GM20431 (cell line): ENCODE results near the gene CKB.
"Not testable (repeated sequence)": the region's sequence is repeated elsewhere in the genome, so short reads cannot be mapped to it uniquely, and the experiment has no call there.

ENCODE experiments used
- in situ Hi-C: fragments of 300-500 bp; cut with MseI, MboI; formaldehyde crosslinking; loops from one replicate; pipeline ENCODE4 v1.15.0; 2020; ENCODE audit warnings: low sequenced_read_pairs; ENCODE audit not compliant: unreplicated experiment

The CKB gene

GRCh38 chr14:103528587-103529382 lies 6.2 kb upstream of the CKB start, which contains the start of gene TRMT61A:
TSS of gene TRMT61A (plus strand) at chr14:103529196. CDS start at chr14:103529979, 783 bp downstream.
- in situ Hi-C loops: no loop called here

DNA sequence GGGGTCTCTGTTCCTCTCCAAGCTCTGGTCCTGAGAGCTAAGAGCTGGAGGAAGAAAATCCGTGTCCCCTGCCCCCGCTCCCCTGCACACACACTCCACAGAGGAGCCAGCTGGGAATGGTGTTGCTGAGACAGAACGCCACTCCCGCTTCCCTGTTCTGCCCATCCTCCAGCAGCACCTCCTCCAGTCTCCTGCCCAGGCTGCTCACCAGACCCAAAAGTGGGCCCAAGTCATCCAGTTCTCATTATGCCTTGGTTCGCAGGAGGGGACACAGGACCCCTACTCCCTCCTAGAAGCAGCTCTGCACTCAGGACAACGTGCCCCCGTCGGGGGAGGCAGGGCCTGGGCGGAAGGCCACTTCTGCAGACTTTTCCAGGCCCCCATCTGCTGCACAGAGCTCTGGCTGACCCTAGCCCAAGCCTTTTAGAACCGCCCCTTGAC lies 5.5 kb upstream of the CKB start:
- in situ Hi-C loops: no loop called here

DNA sequence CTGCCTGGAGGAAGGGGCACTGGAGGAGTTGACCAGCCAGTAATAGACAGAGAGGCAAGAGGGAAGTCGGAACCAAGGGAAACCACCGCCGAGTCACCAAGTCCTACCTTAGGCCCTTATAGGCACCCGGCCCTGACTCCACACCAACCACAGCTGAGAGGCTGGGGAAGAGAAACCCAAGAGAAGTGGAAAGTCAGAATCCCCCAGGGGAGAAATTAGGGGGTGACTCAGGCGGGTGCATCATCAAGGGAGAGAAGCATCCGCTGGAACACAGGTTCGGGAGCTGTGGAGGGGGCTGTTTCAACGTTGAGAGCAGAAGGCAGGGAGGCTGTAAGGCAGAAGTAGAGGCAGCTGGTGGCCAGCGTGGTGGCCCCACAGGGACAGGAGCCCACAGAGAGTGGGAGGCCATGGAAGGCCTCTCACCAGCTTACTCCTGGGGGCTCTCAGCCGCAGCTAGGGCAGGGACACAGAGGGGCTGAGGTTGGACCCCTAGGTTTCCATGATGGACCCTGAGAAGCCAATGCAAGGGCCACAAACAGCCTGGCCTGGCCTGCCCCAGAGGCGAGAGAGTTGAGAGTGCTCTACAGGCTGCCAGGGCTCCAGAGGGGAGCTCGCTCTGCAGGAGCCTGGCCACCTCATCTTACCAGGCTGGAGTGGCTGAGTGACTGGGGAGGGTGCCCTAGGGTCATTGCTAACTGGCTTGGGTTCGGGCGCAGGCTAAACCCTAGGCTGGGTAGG lies 4.9 kb upstream of the CKB start:
- in situ Hi-C loops: no loop called here

GRCh38 chr14:103526914-103527248 lies 4.3 kb upstream of the CKB start:
- in situ Hi-C loops: no loop called here

GRCh38 chr14:103526247-103526913 lies 3.8 kb upstream of the CKB start:
- in situ Hi-C loops: no loop called here

GRCh38 chr14:103525430-103526246 lies 3.0 kb upstream of the CKB start:
- in situ Hi-C loops: not testable (repeated sequence)

DNA sequence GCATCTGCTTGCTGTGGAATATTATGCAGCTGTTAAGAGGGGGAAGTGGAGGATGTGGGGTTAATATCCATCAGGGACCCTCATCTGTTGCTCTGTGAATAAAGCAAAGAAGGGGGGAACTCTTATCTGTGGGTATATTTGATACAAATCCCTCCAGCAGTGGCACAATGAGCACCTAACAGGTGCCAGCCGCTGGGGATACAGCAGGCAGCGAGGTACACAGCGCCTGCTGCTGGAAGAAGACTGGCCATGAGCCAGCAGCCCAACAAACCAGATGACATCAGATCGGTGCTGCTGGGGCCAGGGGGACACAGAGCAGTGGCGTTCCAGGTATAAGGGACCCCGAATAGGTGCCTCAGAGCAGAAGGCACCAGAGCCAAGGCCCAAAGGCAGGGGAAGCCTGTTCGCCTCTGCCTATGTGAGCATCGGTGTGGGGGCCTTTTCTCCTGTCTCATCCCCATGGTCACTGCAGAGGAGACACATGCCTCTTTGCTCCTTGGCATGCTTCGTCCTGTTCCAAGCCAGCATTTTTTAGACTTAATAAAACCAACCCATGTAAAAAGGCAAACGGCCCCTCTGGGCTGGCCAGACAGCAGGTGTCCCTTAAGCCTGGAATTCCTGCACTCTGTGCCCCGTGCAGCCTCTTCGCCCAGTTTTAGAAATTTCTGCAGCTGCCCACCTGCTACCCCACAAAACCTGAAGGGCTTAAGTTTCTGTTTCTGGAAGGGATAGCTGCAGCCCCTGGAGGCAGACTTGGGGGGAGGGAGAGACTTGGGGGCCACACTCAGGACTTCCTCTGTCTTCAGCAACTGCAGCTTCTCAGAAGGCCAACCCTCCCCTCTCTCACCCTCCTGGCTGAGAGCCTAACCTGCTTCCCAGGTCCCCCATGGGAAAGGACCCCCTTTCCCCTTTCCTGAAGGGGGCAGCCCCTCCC lies 1.6 kb upstream of the CKB start:
- in situ Hi-C loops: no loop called here

GRCh38 chr14:103523575-103523954 lies 935 bp upstream of the CKB start:
- in situ Hi-C loops: no loop called here

DNA sequence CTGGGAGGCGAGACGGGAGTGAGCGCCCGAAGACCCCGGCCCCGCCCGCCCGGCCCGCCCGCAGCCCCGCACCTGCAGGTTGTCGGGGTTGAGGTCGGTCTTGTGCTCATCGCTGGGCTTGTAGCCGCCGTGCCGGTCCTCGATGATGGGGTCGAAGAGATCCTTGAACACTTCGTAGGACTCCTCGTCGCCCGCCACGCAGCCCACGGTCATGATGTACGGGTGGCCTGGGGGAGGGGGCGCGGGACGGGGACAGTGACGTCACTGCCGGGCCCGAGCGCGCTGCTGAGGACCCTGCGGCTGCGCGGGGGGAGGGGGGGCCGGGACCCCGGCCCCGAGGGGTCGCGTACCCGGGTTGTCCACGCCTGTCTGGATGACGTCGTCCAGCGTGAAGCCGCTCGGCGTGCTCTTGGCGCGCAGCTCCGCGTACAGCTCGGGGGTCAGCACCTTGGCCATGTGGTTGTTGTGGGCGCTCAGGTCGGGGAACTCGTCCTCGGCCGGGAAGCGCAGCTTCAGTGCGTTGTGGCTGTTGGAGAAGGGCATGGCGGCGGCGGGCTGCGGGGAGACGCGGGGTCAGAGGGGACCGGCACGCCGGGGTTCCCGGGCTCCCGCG lies 573 bp downstream of the CKB start:
- in situ Hi-C loops: no loop called here

- in situ Hi-C loops: no loop called here
These were observed 1.1 kb downstream of the CKB start for GRCh38 chr14:103521438-103521950.

- in situ Hi-C loops: no loop called here
These were observed 1.8 kb downstream of the CKB start for GRCh38 chr14:103520657-103521437.

DNA sequence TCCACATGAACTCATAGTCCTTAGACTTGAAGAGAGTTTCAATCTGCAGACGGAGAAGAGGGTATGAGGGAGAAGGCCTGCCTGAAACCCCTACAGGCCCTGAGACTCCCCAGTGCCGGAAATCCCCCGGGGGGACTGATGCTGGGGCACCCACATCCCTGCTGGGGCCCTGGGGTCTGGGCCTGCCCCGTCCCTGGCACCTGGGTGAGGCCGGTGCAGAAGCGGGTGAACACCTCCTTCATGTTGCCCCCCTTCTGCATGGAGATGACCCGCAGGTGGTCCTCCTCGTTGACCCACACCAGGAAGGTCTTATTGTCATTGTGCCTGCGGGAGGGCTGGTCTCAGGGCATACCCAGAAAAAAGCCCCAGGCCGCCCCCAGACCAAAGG lies 2.4 kb downstream of the CKB start:
- in situ Hi-C loops: no loop called here

DNA sequence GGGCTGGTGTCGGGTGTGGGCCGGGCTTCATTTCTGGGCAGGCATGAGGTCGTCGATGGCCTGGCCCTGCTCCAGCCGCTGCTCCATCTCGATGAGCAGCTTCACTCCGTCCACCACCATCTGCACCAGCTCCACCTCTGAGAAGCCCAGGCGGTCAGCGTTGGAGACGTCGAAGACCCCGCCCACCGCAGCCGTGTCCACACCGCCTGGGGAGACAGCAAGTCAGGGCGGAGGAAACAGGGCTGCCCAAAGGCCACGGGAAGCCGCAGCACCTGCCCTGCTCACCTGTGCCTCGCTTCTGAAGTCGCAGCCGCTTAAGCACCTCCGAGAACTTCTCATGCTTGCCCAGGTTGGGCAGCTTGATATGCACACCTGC lies 2.8 kb downstream of the CKB start:
- in situ Hi-C loops: no loop called here

DNA sequence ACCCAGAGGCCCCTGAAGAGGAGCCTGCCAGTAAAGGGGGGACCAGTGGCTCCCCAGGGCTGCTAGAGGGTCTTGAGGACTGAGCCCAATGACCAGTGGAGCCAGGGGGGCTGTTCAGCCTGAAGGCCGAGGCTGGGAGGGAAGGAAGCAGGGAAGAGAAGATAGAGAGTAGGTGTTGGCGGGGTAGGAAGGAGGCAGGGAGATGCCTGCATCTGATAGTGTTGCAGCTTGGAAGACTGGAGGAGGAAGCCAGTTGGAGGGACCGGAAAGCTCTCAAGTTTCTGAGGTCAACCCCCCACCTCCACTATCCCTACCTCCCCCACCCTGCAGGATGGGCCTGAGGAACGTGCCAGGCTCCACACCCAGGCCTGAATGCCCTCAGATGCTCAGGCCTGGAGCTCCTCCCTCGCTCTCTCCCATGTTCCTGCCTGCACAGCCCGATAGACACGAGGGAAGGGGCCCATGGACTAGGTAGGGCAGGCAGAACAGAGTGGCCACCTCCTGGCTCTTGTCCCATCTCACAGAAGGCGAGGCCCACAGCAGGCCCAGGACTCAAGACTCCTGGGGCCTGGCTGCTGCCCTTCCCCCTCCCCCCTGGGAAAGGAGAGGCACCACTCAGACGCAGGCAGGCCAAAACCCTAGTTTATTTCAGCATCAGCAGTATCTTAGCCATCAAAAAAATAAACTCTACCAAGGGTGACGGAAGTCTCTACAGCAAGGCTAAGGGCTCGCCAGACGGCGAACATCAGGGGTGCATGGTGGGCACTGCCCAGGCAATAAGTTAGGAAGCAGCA lies 3.4 kb downstream of the CKB start:
- in situ Hi-C loops: no loop called here

- in situ Hi-C loops: no loop called here
These were observed 4.1 kb downstream of the CKB start for GRCh38 chr14:103518422-103519042.

GRCh38 chr14:103517721-103518421 lies 4.8 kb downstream of the CKB start:
- in situ Hi-C loops: no loop called here
